ENCODE measurements around the gene CEPT1. TPM values are rescaled to one million over a fixed set of nuclear protein-coding genes. Genes with fewer than 3 reads are reported as not detected.

Gene CEPT1
- total RNA-seq, 2 donors from 2014 or later = 23.5 to 29.2 TPM

GRCh38 chr1:111142356-111142975 lies 2.4 kb downstream of the CEPT1 start:
- no peak for DNase-seq (ENCODE audit: low spot score)
- intact Hi-C loops (cut with DNase I) = no loop called here

- intact Hi-C loops (cut with DNase I) = loop anchor here in 1 of 2 donors (5.0 kb wide), 1 partner anchor 202 kb away; no protein-coding TSS in a partner anchor
- no peak for DNase-seq (ENCODE audit: low spot score)
Measured at GRCh38 chr1:111145542-111145941, 5.5 kb downstream of the CEPT1 start.

- DNase-seq (ENCODE audit: low spot score) = no peak
- intact Hi-C loops (cut with DNase I) = loop anchor here in 1 of 2 donors (5.0 kb wide), 1 partner anchor 201 kb away; no protein-coding TSS in a partner anchor
Measured at GRCh38 chr1:111145963-111146768, 6.1 kb downstream of the CEPT1 start.

DNA sequence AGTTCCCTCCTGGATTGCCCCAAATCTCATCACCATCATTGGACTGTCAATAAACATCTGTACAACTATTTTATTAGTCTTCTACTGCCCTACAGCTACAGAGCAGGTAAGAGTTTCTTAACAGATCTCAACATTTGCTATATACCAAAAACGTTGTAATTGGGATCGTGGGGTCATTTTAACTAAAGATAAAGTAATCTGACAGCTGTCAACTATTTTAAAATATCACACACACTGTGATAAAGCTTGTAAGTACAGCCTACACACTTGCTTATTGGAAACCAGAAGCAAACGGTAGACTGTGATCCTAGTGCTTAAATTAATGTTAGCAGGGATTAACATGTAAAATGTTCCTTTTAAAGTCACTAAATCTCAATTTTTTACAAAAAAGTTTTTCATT lies 7.9 kb downstream of the CEPT1 start:
- intact Hi-C loops (cut with DNase I) = loop anchor here in 1 of 2 donors (5.0 kb wide), 1 partner anchor 199 kb away; no protein-coding TSS in a partner anchor
- DNase-seq (ENCODE audit: low spot score) = no peak

- no peak for DNase-seq (ENCODE audit: low spot score)
- intact Hi-C loops (cut with DNase I) = loop anchor here in 1 of 2 donors (5.0 kb wide), 1 partner anchor 199 kb away; no protein-coding TSS in a partner anchor
Measured at GRCh38 chr1:111148376-111148881, 8.4 kb downstream of the CEPT1 start.

- DNase-seq (ENCODE audit: low spot score) = no peak
- intact Hi-C loops (cut with DNase I) = no loop called here
Measured at GRCh38 chr1:111151838-111152237, 11.8 kb downstream of the CEPT1 start.

GRCh38 chr1:111154021-111154999 lies 14.3 kb downstream of the CEPT1 start:
- DNase-seq (ENCODE audit: low spot score) = no peak
- intact Hi-C loops (cut with DNase I) = no loop called here

GRCh38 chr1:111157431-111157830 lies 17.4 kb downstream of the CEPT1 start:
- no peak for DNase-seq (ENCODE audit: low spot score)

GRCh38 chr1:111161843-111162487 lies 21.9 kb downstream of the CEPT1 start:
- intact Hi-C loops (cut with DNase I) = no loop called here
- no peak for DNase-seq (ENCODE audit: low spot score)

More at GRCh38 chr1:111157431-111157830, 17.4 kb downstream of the CEPT1 start:
- intact Hi-C loops (cut with DNase I) = no loop called here

GRCh38 chr1:111162488-111162880 lies 22.5 kb downstream of the CEPT1 start:
- no peak for DNase-seq (ENCODE audit: low spot score)
- intact Hi-C loops (cut with DNase I) = no loop called here

DNA sequence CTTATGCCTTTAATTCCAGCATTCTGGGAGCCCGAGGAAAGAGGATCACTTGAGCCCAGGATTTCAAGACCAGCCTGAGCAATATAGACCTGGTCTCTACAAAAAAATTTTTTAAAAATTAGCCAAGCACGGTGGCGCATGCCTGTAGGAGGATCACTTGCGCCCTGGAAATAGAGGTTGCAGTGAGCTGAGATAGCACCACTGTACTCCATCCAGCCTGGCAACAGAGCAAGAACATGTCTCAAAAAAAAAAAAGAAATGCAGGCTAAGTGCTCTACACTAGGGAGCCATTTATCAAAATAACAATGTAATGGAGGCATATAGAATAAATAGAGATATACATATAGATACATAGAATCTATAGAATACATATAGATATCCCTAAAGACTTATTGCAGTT lies 23.3 kb downstream of the CEPT1 start:
- intact Hi-C loops (cut with DNase I) = no loop called here
- no peak for DNase-seq (ENCODE audit: low spot score)

DNA sequence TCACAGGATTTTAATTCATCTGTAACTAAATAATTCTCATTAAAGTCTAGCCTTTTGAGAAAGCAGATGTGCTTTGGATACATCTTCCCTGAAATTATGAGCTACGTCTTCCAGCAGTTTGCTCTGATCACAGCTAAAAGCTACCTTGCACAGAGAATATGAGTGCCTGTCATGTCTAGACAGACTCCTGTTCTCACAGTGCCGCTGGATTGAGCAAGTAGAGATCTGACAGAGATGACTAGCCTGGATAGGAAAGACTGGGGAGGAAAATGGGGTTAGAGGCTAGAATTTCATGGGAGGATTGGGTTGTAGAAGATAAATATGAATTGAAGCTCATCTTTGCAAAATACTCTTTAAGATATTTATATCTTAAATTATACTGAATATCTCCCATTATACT lies 24.1 kb downstream of the CEPT1 start:
- intact Hi-C loops (cut with DNase I) = no loop called here
- DNase-seq (ENCODE audit: low spot score) = no peak

DNA sequence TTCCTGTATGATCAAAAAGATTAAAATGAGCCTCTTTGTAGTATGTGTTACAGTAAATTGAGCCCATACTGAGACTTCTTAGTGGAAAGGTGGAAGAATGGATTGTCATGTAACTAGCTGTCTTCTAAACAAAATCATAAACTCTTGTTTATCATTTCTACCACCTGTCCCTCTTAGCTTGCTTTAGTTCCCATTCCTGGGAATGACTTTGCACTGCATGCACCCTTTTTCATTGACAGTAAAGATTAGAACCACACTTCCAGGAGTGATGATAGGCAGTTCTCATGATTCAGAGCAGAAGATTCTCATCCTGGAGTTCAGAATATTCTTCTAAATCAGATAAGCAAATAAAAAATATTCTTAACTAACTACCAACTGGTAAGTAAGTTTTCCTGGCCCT lies 32.4 kb downstream of the CEPT1 start:
- DNase-seq (ENCODE audit: low spot score) = no peak
- intact Hi-C loops (cut with DNase I) = loop anchor here in 1 of 2 donors (5.0 kb wide), 1 partner anchor 330 kb away; no protein-coding TSS in a partner anchor

DNA sequence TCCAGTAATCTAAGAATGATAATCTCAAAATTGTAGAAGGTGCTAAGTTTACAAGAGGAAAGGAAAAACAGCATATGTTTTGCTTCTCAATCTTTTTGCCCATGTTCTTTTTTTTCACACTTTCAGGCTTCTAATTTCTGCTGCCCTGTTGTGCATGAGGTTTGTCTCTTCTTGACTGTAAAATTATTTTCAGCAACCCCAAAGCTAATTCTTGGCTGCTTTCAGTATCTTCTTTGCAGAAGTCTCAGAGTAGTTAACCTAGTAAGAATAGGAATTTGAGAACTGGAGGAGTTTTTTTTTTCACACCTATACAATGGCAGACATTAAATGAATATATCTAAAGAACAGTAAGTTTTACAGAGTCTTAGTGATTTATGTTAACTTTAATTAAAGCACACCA lies 34.0 kb downstream of the CEPT1 start:
- intact Hi-C loops (cut with DNase I) = loop anchor here in 1 of 2 donors (5.0 kb wide), 1 partner anchor 332 kb away; no protein-coding TSS in a partner anchor
- no peak for DNase-seq (ENCODE audit: low spot score)

- intact Hi-C loops (cut with DNase I) = loop anchor here in 1 of 2 donors (5.0 kb wide), 1 partner anchor 288 kb away; no protein-coding TSS in a partner anchor
- DNase-seq (ENCODE audit: low spot score) = no peak
Measured at GRCh38 chr1:111175349-111175748, 35.3 kb downstream of the CEPT1 start.

DNA sequence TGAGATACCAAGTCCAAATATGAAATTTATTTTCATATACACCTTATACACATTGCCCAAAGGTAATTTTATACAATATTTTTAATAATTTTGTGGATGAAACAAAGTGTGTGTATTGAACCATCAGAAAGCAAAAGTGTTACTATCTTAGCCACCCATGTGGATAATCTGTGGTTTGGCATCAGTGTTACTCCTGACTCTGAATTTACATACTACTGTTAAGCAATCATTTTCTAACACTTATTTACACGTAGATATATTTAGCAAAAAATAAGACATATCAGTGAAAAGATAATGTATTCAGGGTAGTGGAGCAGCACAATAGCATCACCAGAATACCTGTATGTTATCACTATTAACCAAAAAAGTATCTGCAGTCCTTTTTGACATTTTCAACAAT lies 36.7 kb downstream of the CEPT1 start:
- intact Hi-C loops (cut with DNase I) = loop anchor here in 1 of 2 donors (1.0 to 5.0 kb wide), 2 partner anchors 40 to 289 kb away; no protein-coding TSS in a partner anchor
- no peak for DNase-seq (ENCODE audit: low spot score)

GRCh38 chr1:111179968-111180533 lies 40.0 kb downstream of the CEPT1 start:
- no peak for DNase-seq (ENCODE audit: low spot score)
- intact Hi-C loops (cut with DNase I) = loop anchor here in 1 of 2 donors (5.0 kb wide), 1 partner anchor 293 kb away; no protein-coding TSS in a partner anchor

DNA sequence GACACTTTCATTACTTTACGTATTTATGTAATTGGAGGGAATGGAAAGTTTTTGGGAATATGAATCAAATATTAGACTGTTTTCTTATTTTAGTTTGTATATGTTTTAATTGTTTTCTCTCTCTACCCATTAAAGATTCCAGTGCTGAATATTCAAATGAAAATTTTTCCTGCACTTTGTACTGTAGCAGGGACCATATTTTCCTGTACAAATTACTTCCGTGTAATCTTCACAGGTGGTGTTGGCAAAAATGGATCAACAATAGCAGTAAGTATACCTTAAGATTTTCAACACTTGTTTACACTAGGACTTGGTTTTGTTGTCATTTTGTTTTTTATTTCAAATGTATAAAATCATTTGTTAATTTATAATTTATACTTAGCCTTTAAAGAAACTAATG lies 42.0 kb downstream of the CEPT1 start:
- intact Hi-C loops (cut with DNase I) = no loop called here
- no peak for DNase-seq (ENCODE audit: low spot score)

All from posterior vena cava (tissue), 2 donors.